GM12864 (cell line): ENCODE data around the gene RASA2.

Source experiments
- DNase-seq: peaks from one replicate; pipeline ENCODE4 v3.0.0-alpha.2; 2011; ENCODE audit warnings: low read depth
- H3K4me3 ChIP-seq: 2 replicates; pipeline ENCODE4 v1.5.1; 2011; ENCODE audit warnings: mild to moderate bottlenecking, low read depth, low read length, control low read depth
- TF ChIP-seq, protein P1 (sequence below): IDR thresholded peaks from 2 replicates; pipeline ENCODE4 v1.5.1; 2011; ENCODE audit warnings: low read depth, mild to moderate bottlenecking, moderate library complexity, low read length, control low read depth, inconsistent platforms; ENCODE audit errors: missing control alignments

Gene RASA2

DNA sequence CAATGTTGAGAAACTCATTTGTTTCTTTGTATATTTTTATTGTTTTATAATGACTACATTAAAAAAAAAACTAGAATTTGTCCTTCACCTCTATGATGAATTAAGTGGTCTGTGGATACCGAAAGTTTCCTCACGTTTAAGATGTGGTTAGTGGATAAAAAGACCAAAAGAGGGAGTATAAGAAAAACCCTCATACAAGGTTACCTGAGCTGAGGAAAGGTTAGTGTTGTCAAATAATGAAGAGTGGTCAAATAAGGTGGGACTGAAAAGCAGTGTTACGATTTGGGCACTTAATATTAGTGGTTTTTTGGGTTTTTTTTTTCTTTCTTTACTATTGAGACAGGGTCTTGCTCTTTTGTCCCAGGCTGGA lies 21.2 kb downstream of the RASA2 start:
- DNase-seq = no peak

DNA sequence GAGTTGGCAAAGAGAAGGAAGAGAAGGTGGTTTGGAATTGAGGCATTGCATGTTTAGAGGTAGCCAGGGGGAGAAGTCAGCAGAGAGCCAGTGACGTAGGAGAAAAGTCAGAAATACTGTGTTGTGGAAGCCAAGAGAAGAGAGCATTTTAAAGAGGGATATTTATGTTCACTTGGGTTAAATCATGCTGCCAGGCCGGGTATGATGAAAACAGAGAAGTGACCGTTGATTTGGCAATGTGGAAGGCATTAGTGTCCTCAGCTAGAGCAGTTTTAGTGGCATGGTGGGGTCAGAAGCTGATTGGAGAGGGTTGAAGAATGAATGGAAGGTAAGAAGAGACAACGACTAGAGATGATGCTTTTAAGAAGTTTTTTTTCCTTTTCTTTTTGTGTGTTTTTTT lies 24.5 kb downstream of the RASA2 start:
- TF ChIP-seq, protein P1, sequence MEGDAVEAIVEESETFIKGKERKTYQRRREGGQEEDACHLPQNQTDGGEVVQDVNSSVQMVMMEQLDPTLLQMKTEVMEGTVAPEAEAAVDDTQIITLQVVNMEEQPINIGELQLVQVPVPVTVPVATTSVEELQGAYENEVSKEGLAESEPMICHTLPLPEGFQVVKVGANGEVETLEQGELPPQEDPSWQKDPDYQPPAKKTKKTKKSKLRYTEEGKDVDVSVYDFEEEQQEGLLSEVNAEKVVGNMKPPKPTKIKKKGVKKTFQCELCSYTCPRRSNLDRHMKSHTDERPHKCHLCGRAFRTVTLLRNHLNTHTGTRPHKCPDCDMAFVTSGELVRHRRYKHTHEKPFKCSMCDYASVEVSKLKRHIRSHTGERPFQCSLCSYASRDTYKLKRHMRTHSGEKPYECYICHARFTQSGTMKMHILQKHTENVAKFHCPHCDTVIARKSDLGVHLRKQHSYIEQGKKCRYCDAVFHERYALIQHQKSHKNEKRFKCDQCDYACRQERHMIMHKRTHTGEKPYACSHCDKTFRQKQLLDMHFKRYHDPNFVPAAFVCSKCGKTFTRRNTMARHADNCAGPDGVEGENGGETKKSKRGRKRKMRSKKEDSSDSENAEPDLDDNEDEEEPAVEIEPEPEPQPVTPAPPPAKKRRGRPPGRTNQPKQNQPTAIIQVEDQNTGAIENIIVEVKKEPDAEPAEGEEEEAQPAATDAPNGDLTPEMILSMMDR = no peak
- DNase-seq = no peak

More for the DNA sequence above, 21.2 kb downstream of the RASA2 start:
- TF ChIP-seq, protein P1 = no peak
- H3K4me3 ChIP-seq = no peak overlapping the region

DNA sequence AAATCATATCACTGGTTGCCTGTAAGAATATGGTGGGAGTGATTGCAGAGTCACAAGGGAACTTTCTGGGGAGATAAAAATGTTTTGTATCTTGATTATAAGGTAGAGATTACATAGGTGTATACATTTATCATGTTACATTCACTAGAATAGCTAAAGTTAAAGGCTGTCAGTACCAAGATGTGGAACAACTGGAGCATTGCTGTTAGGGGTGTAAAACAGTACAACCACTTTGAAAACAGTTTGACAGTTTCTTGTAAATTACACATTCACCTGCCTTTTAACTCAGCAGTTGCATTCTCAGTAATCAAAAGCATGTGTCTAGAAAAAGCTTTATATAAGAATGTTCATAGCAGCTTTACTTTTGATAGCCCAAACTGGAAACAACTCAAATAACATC lies 27.6 kb downstream of the RASA2 start:
- no peak overlapping the region for H3K4me3 ChIP-seq
- DNase-seq = no peak
- TF ChIP-seq, protein P1 = no peak

More for the DNA sequence above, 24.5 kb downstream of the RASA2 start:
- H3K4me3 ChIP-seq = no peak overlapping the region

DNA sequence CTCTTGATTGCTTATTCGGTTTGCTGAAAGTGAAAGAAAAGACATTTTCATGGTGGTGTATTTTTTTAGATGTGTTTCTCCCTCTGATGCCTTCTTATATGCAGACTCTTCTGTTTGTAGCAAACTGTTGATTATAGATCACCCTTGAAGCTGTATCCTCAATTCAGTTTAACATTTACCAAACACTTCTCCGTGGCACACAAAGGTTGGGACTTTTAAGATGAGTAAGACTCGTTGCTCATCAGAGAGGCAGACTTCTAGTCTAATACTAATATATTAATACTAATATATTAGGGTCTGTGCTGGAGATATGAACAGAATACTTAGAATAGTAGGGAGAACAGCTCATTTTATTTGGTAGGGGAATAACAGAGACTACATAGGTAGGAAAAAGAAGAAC lies 32.8 kb downstream of the RASA2 start:
- no peak overlapping the region for H3K4me3 ChIP-seq
- no peak for DNase-seq
- TF ChIP-seq, protein P1 = no peak

DNA sequence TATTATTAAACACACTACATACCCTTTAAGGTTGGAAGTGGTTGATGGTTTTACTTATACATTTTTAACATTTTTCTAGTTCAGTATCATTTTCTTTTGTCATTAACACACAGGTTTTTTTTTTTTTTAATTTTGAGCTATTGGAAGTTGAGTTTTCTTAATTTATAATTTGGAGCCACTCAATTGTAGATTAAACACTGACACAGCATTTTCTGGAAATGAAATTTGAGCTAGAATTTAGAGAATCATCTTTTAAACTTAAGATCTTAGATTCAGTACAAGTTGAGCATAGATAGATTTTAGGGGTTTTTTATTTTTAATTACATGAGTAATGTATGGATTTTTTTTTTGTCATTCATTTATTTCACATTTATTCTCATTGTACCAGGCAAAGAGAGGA lies 35.0 kb downstream of the RASA2 start:
- TF ChIP-seq, protein P1 = no peak
- DNase-seq = no peak
- H3K4me3 ChIP-seq = no peak overlapping the region

DNA sequence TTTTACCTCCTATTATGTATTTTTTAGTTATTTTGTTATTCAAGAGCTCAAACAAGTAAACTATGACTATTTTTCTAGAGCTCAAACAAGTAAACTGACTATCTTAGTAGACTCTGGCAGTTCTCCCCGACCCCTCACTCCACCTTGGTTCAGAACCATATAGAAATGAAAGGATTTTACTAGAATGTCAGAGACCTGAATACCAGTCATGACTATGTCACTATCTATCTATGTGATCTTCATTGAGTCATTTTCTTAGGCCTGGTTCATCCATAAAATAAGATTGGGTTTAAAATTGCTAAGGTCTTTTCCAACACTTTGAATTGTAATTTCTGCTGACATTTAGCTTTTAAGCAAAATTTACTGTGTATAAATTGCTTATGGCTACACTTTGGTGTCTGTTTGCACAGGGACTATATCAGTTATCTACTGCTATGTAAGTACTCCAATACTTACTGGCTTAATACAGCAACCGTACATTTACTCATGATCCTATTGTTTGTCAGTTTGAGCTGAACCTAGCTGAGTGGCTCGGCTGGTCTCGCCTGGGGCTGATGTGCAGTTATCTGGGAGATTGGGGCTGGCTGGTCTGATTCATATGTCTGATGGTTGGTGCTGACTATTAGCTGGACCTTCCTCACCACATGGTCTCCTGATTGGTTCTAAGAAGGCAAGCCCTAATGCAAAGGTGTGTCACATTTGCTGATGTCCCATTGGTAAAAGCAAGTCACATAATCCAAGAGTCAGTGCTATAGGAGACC lies 37.0 kb downstream of the RASA2 start:
- TF ChIP-seq, protein P1 = no peak
- no peak for DNase-seq
- H3K4me3 ChIP-seq = no peak overlapping the region

DNA sequence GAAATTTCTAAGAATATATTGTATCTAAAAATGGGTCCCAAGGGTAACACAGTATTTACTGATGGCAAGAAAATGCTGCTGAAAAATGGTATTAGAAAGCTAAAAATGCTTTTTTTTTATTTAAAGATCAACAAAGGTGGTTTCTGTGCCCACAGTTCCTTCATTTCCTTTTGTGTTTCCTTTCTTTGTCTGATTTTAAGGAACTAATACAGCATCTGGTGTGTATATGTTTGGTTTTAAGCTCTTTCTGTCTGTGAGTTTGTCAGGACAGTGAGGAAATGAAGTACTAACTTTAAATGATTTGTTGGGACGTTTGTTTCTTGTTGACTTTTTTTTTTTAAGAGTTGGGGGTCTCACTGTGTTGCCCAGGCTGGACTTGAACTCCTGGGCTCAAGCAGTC lies 38.2 kb downstream of the RASA2 start:
- TF ChIP-seq, protein P1 = no peak
- H3K4me3 ChIP-seq = no peak overlapping the region
- DNase-seq = no peak
